HFF-Myc (cell line): ENCODE measurements around the gene FBXO10.
A peak's percentile ranks its signal among the peaks of the same experiment; 100 is the strongest.

Source experiments
- DNase-seq: peaks from one replicate; pipeline ENCODE4 v3.0.0-alpha.2; 2011; ENCODE audit warnings: low read depth; ENCODE audit errors: extremely low read depth
- H3K4me3 ChIP-seq: replicated peaks from 2 replicates; pipeline ENCODE4 v1.5.1; 2011; ENCODE audit warnings: low read depth, mild to moderate bottlenecking, control low read depth, low read length
- CTCF ChIP-seq: IDR thresholded peaks from 2 replicates; pipeline ENCODE4 v1.5.1; 2012; ENCODE audit warnings: mild to moderate bottlenecking, low read depth, low read length, control low read depth; ENCODE audit errors: missing control alignments

Gene FBXO10

DNA sequence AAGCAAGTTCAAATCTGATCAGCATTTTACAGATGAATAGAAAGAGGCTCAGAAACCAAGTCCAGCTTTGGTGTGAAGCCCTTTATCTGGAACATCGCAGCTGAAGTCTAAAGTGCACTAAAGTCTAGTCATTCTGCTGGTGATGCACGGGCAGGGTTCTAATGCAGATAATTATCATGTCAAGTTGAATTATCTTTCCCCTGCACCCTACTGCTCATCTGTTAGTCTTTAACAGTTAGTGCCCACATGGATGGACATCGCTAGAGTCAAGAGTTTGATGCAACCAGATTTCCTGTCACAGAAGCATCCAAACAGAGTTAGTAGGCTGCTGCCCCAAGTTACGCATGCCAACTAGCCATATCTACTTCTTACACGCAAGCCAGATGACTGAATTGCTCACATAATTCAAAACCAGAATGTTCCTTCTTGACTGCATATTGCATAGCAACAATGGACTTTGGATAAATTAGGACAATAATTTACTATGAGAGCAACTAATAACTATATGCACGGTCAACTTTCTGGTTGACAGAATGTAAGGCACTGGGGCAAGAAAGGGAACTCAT lies 17.8 kb upstream of the FBXO10 start:
- TF ChIP-seq CTCF, result no peak
- DNase-seq, result no peak
- no peak overlapping the region for H3K4me3 ChIP-seq

- peak within 1 kb of the TSS; percentile 99 for H3K4me3 ChIP-seq
- TF ChIP-seq CTCF, result no peak
- peak; percentile 78 for DNase-seq
Measured at GRCh38 chr9:37592108-37592951, 16.1 kb upstream of the FBXO10 start, which contains the start of gene TOMM5. Gene TOMM5, minus strand, starts transcription at chr9:37592597. Its CDS starts 65 bp downstream, at chr9:37592532.

DNA sequence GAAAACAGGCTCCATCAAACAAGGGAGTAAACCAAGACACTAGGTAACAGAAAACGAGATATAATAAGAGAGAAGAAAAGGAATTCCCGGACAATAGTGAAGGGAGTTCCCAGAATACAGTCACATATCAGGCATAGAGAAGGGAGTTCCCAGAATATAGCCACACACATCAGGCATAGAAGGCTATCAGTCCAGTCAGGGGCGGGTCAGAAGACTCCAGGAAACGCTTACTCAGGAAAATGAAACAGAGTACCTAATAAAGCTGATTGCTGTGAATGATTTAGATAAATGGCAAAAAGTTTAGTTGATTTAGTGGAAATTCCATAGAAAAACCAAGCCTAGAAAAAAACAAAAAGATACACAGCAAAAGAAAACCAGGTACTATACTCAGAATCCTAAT lies 11.3 kb upstream of the FBXO10 start:
- no peak for DNase-seq
- no peak overlapping the region for H3K4me3 ChIP-seq
- no peak for TF ChIP-seq CTCF

DNA sequence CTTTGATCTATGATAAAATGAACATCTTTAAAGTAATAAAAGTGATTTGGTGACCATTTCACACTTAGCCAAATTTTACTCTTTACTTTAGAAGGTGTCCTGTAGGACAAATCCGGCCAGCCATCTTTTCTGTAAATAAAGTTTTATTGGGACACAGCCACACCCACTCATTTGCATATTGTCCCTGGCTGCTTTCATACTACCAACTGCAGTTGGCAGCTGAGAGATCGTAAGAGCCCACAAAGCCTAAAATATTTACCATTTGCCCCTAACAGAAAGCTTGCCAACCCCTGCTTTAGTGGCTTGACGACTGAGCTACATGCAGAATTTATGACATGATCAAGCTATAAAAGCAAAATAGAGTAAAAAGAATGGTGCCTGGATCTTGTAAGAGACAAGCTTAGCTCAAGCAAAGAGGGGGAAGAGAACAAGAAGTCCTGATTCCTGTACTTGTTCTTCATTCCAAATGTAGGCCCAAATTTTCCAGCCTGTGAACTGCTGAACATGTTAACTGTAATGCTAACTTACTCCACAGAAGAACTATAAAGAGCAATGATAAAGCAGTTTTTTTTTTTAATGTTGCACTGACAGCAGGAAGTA lies 7.4 kb upstream of the FBXO10 start:
- no peak overlapping the region for H3K4me3 ChIP-seq
- no peak for DNase-seq
- TF ChIP-seq CTCF, result no peak

DNA sequence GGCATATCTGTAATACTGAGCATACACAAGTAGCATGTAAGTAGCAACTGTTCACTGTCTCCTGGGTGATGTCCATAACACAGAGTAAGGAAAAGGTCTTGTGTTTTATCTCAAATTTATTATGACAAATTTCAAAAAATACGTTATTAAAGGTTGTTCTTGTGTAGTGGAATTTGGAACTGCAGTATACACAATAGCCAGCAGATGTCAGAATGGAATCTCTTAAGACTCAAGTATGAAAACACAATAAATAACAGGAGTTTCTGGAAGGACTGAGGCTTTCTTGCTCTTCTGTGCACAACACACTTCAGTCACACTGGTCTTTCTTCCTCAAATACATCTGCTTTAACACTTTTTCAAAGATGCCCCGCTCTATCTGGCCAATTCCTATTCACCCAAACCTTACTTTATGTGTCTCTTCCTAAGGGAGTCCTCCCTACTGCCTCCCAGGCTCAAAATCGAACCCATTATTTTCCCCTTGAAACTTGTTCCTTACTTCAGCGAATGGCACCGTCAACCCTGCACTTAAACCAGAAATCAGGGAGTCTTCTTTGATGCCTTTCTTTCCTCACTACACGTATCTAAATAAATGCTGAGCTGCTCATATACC lies 6.5 kb upstream of the FBXO10 start:
- H3K4me3 ChIP-seq, result no peak overlapping the region
- no peak for DNase-seq
- peak; percentile 54 for TF ChIP-seq CTCF

DNA sequence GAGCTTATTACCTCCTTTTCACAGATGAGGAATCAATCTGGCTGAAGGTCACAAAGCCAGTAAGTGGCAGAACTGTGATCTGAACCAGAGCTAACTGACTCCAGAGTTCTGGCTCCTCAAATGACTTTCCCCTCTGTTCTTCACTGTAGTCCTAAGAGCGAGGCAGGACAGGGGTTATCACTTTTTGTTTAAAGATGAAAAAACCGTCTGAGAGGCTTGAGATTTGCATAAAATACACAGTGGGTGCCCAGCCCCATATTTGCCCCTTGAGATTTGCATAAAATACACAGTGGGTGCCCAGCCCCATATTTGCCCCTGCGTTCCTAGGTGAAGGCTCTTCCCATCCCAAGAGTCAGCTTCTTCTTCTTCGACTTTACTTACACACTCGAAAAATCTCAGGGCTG lies 667 bp downstream of the FBXO10 start:
- peak overlapping the region; percentile 60 for H3K4me3 ChIP-seq
- DNase-seq, result no peak
- TF ChIP-seq CTCF, result no peak
